Fibroblast of lung (primary cell): ENCODE measurements around the gene MSL3B.

ENCODE experiments used
- DNase-seq, 2 donors: peaks; one replicate each; pipeline versions ENCODE4 v3.0.0 to v3.0.0-alpha.2; 2010; ENCODE audit warnings: low read depth in 2 of 2
- H2AFZ ChIP-seq: 2 replicates; pipeline ENCODE4 v1.5.1; 2012; ENCODE audit warnings: low read length, control low read depth, inconsistent platforms
- H3K27ac ChIP-seq: 2 replicates; pipeline ENCODE4 v1.5.1; 2011; ENCODE audit warnings: low read length, control low read depth; ENCODE audit not compliant: insufficient read depth
- H3K27me3 ChIP-seq: 2 replicates; pipeline ENCODE4 v1.5.1; 2011; ENCODE audit warnings: mild to moderate bottlenecking, low read length; ENCODE audit not compliant: control insufficient read depth, insufficient read depth
- H3K36me3 ChIP-seq: 2 replicates; pipeline ENCODE4 v1.5.1; 2011; ENCODE audit warnings: low read length; ENCODE audit not compliant: control insufficient read depth, insufficient read depth
- H3K4me1 ChIP-seq: 2 replicates; pipeline ENCODE4 v1.5.1; 2011; ENCODE audit warnings: low read length; ENCODE audit not compliant: control insufficient read depth, insufficient read depth; ENCODE audit errors: extremely low read depth
- H3K4me2 ChIP-seq: 2 replicates; pipeline ENCODE4 v1.5.1; 2011; ENCODE audit warnings: low read length, control low read depth; ENCODE audit not compliant: insufficient read depth; ENCODE audit errors: extremely low read depth
- H3K4me3 ChIP-seq, 4 experiments: fragments of 200-600 bp in 1 of 4; sonication (generic) in 1 of 4; replicated peaks in 1 of 4; 2 replicates each; pipeline ENCODE4 v1.5.1; 2011 to 2016; ENCODE audit warnings: low read length in 4 of 4, low read depth in 3 of 4, mild to moderate bottlenecking in 3 of 4, control low read depth in 2 of 4, inconsistent platforms in 1 of 4, mixed read lengths in 1 of 4; ENCODE audit not compliant: insufficient read depth in 1 of 4; ENCODE audit errors: control extremely low read depth in 1 of 4
- H3K79me2 ChIP-seq: 2 replicates; pipeline ENCODE4 v1.5.1; 2012; ENCODE audit warnings: mild to moderate bottlenecking, low read length, inconsistent platforms; ENCODE audit not compliant: control insufficient read depth, insufficient read depth
- H3K9ac ChIP-seq: 2 replicates; pipeline ENCODE4 v1.5.1; 2011; ENCODE audit warnings: mild to moderate bottlenecking, low read length, control low read depth; ENCODE audit not compliant: insufficient read depth
- H3K9me3 ChIP-seq: 2 replicates; pipeline ENCODE4 v1.5.1; 2012; ENCODE audit warnings: low read depth, low read length; ENCODE audit not compliant: control insufficient read depth, insufficient read depth
- H4K20me1 ChIP-seq: 2 replicates; pipeline ENCODE4 v1.5.1; 2011; ENCODE audit warnings: low read length; ENCODE audit not compliant: control insufficient read depth, insufficient read depth; ENCODE audit errors: extremely low read depth
- EZH2 ChIP-seq: IDR thresholded peaks from 2 replicates; pipeline ENCODE4 v1.5.1; 2012; ENCODE audit warnings: low read length, control low read depth, mild to moderate bottlenecking; ENCODE audit errors: missing control alignments
- TF ChIP-seq, protein P1 (sequence below), 2 donors: IDR thresholded peaks in 1 of 2; conservative IDR thresholded peaks in 1 of 2; 1 replicate in 1 of 2; 2 replicates in 1 of 2; pipeline ENCODE4 v1.5.1; 2011 to 2012; ENCODE audit warnings: low read length in 2 of 2, control low read depth in 1 of 2, inconsistent platforms in 1 of 2, low read depth in 1 of 2, mild to moderate bottlenecking in 1 of 2

MSL3B gene

DNA sequence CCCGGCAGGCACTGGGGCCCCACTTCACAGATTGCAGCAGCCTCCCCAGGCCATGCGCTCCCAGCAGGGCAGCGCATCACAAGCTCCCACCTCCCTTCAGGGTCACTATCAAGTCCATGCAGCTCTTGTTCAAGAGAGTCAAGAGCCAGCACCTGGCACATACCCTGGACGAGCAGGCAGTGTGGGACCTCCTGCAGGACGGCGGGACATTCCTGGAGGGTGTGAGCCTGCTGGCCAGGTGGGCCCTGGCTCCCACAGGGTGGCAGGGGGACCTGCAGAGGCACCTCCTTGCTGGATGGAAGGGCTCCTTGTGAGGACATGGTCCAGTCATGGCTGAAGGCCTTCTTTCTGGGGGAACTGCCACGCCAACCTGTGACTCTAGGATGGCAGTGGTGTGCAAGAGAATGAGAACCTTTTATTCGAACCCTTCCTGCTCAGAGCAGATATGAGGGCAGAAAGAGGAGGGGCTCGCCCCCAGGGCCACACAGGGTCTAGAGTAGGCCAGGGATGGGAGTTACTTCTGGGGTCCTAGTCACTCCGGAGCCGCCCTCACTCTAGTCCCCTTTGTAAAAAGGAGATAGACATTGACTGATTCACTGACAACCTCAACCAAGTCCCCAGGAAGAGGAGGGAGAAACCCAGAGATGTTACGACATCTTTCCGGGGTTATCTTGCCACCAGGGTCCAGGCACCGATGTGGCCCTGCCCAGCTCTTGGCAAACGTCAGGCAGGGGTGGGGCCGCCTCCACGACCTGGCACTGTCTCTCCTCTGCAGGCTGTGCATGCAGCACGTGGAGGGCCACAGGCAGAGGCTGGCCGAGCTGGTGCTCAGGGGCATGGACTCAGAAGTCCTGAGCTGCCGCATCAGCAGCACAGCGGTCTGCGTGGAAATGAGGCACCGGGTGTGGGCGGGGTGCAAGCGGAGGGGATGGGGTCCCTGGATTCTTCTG is 45.1 kb downstream of the MSL3B start:
- H2AFZ ChIP-seq: no peak overlapping the region
- H3K4me1 ChIP-seq: no peaks in the 10 kb centered on the region
- TF ChIP-seq EZH2: no peak
- TF ChIP-seq, protein P1, sequence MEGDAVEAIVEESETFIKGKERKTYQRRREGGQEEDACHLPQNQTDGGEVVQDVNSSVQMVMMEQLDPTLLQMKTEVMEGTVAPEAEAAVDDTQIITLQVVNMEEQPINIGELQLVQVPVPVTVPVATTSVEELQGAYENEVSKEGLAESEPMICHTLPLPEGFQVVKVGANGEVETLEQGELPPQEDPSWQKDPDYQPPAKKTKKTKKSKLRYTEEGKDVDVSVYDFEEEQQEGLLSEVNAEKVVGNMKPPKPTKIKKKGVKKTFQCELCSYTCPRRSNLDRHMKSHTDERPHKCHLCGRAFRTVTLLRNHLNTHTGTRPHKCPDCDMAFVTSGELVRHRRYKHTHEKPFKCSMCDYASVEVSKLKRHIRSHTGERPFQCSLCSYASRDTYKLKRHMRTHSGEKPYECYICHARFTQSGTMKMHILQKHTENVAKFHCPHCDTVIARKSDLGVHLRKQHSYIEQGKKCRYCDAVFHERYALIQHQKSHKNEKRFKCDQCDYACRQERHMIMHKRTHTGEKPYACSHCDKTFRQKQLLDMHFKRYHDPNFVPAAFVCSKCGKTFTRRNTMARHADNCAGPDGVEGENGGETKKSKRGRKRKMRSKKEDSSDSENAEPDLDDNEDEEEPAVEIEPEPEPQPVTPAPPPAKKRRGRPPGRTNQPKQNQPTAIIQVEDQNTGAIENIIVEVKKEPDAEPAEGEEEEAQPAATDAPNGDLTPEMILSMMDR (conservative IDR thresholded peaks at IDR 0.05 in 1 of 2, IDR thresholded peaks at IDR 0.05 in 1 of 2; ENCODE audit: low read depth in 1 of 2, low read length in 2 of 2): no peak
- no peaks in the 10 kb centered on the region for H3K79me2 ChIP-seq
- peaks cover 4% of the 10 kb centered on the region for H3K27me3 ChIP-seq
- no peak overlapping the region for H3K4me3 ChIP-seq
- H3K27ac ChIP-seq: no peak overlapping the region
- H3K9ac ChIP-seq: no peak overlapping the region
- no peaks in the 10 kb centered on the region for H3K9me3 ChIP-seq
- DNase-seq: no peak
- H4K20me1 ChIP-seq: no peaks in the 10 kb centered on the region
- H3K36me3 ChIP-seq: no peaks in the 10 kb centered on the region
- no peak overlapping the region for H3K4me2 ChIP-seq

GRCh38 chr2:233822101-233822771 is 46.0 kb downstream of the MSL3B start:
- Histone ChIP-seq H3K27me3 (peaks cover 4% of the 10 kb centered on the region), H3K4me2 (no peak overlapping the region), H3K27ac (no peak overlapping the region), H2AFZ (no peak overlapping the region), H3K4me3 (no peak overlapping the region), H3K36me3 (no peaks in the 10 kb centered on the region), H3K4me1 (no peaks in the 10 kb centered on the region), H3K79me2 (no peaks in the 10 kb centered on the region), H4K20me1 (no peaks in the 10 kb centered on the region), H3K9me3 (no peaks in the 10 kb centered on the region), H3K9ac (no peak overlapping the region)
- no peak for DNase-seq
- no peak for TF ChIP-seq EZH2
- TF ChIP-seq, protein P1 (conservative IDR thresholded peaks at IDR 0.05 in 1 of 2, IDR thresholded peaks at IDR 0.05 in 1 of 2; ENCODE audit: low read depth in 1 of 2, low read length in 2 of 2): no peak

- TF ChIP-seq EZH2: no peak
- TF ChIP-seq, protein P1 (conservative IDR thresholded peaks at IDR 0.05 in 1 of 2, IDR thresholded peaks at IDR 0.05 in 1 of 2; ENCODE audit: low read depth in 1 of 2, low read length in 2 of 2): no peak
- no peak overlapping the region for H2AFZ ChIP-seq
- H3K9ac ChIP-seq: no peak overlapping the region
- H3K79me2 ChIP-seq: no peaks in the 10 kb centered on the region
- no peak overlapping the region for H3K4me2 ChIP-seq
- H3K4me1 ChIP-seq: no peaks in the 10 kb centered on the region
- H3K36me3 ChIP-seq: no peaks in the 10 kb centered on the region
- H3K27ac ChIP-seq: no peak overlapping the region
- DNase-seq: no peak
- H3K27me3 ChIP-seq: peaks cover 4% of the 10 kb centered on the region
- H4K20me1 ChIP-seq: no peaks in the 10 kb centered on the region
- no peaks in the 10 kb centered on the region for H3K9me3 ChIP-seq
- H3K4me3 ChIP-seq: no peak overlapping the region
These were observed 46.5 kb downstream of the MSL3B start for GRCh38 chr2:233821709-233822100.
